ENCODE data around the gene CLK1. TPM values are rescaled to one million over a fixed set of nuclear protein-coding genes. Genes with fewer than 3 reads are reported as not detected.
"Not testable (repeated sequence)": the region's sequence is repeated elsewhere in the genome, so short reads cannot be mapped to it uniquely, and the experiment has no call there.

CLK1 gene
- total RNA-seq, 1 experiment from 2014 or later, result 46.6 TPM

- H3K9me3 ChIP-seq (ENCODE audit: control insufficient read depth, insufficient read depth, low read depth, low read length); POLR2A ChIA-PET; H3K27ac ChIP-seq (ENCODE audit: low read length); ATAC-seq; BruUV-seq (replicated peaks); intact Hi-C loops (cut with micrococcal nuclease; ENCODE audit: unreplicated experiment); H3K4me1 ChIP-seq (ENCODE audit: control insufficient read depth, insufficient read depth, low read length); DNase-seq (ENCODE audit: low read depth, low spot score); CTCF ChIA-PET; in situ Hi-C loops (cut with HindIII; ENCODE audit: low pct_unique_long_range_greater_than_20kb, low sequenced_read_pairs); H3K36me3 ChIP-seq (ENCODE audit: control insufficient read depth, insufficient read depth, low read length); H3K27me3 ChIP-seq (ENCODE audit: control insufficient read depth, insufficient read depth, low read length); H3K4me3 ChIP-seq (ENCODE audit: low read depth in 2 of 2, low read length in 2 of 2): not testable (repeated sequence)
Measured at GRCh38 chr2:200881715-200882249, 17.3 kb upstream of the CLK1 start.

GRCh38 chr2:200878289-200878880, 13.9 kb upstream of the CLK1 start:
- DNase-seq (ENCODE audit: low read depth, low spot score) (no peak), ATAC-seq (no peak)
- no TSS peak for BruUV-seq (replicated peaks)
- H3K4me1 ChIP-seq (ENCODE audit: control insufficient read depth, insufficient read depth, low read length), result no peaks in the 10 kb centered on the region
- no peaks in the 10 kb centered on the region; the same call in 1 of the 2 replicates for H3K36me3 ChIP-seq (ENCODE audit: control insufficient read depth, insufficient read depth, low read length)
- ChIA-PET CTCF (no interaction called here), POLR2A (interaction anchor here (0.5 kb wide), 1 partner anchor 67 kb away, joined by 3 read pairs; no protein-coding TSS in a partner anchor)
- intact Hi-C loops (cut with micrococcal nuclease; ENCODE audit: unreplicated experiment) (no loop called here), in situ Hi-C loops (cut with HindIII; ENCODE audit: low pct_unique_long_range_greater_than_20kb, low sequenced_read_pairs) (no loop called here)
- no peaks in the 10 kb centered on the region for H3K9me3 ChIP-seq (ENCODE audit: control insufficient read depth, insufficient read depth, low read depth, low read length)
- no peaks in the 10 kb centered on the region for H3K27me3 ChIP-seq (ENCODE audit: control insufficient read depth, insufficient read depth, low read length)
- no peak overlapping the region for H3K4me3 ChIP-seq (ENCODE audit: low read depth in 2 of 2, low read length in 2 of 2)
- H3K27ac ChIP-seq (ENCODE audit: low read length), result no peak overlapping the region
- TF ChIP-seq CTCF (IDR thresholded peaks at IDR 0.05), result no peak
- no peak for TF ChIP-seq TCF7L2 (IDR thresholded peaks at IDR 0.05; ENCODE audit: low read depth, low read length)
- no peak for TF ChIP-seq SIN3A (IDR thresholded peaks at IDR 0.05; ENCODE audit: borderline replicate concordance, insufficient read depth, low read depth, low read length)
- TF ChIP-seq REST (IDR thresholded peaks at IDR 0.05; ENCODE audit: insufficient read depth in 1 of 2, low read depth in 2 of 2, low read length in 1 of 2), result no peak
- no peak for TF ChIP-seq POLR2AphosphoS5 (IDR thresholded peaks at IDR 0.05; ENCODE audit: low read depth, low read length)

DNA sequence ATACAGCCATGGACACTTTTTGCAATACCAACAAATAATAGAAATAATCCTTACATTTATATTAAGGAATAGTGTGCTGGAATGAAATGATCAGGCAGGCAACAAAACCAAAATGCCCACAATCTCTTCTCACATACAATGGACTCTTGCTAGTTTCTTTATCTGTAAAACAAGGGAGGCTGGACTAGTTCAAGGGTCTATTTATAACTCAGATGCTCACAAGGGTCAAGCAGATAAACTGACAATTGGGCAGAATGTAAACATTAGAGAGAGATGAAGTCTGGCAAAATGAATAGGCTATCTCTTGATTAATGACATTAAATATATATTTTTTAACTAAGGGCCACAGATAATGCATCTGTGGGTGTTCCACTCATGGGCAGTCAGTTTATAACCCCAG, 13.0 kb upstream of the CLK1 start:
- BruUV-seq (replicated peaks), result no TSS peak
- no peak overlapping the region for H3K27ac ChIP-seq (ENCODE audit: low read length)
- H3K9me3 ChIP-seq (ENCODE audit: control insufficient read depth, insufficient read depth, low read depth, low read length), result no peaks in the 10 kb centered on the region
- H3K4me1 ChIP-seq (ENCODE audit: control insufficient read depth, insufficient read depth, low read length), result no peaks in the 10 kb centered on the region
- CTCF ChIA-PET, result no interaction called here
- H3K27me3 ChIP-seq (ENCODE audit: control insufficient read depth, insufficient read depth, low read length), result no peaks in the 10 kb centered on the region
- POLR2A ChIA-PET, result interaction anchor here (0.5 kb wide), 1 partner anchor 66 kb away, joined by 7 read pairs; no protein-coding TSS in a partner anchor
- no peak for TF ChIP-seq REST (IDR thresholded peaks at IDR 0.05; ENCODE audit: insufficient read depth in 1 of 2, low read depth in 2 of 2, low read length in 1 of 2)
- no peak for TF ChIP-seq POLR2AphosphoS5 (IDR thresholded peaks at IDR 0.05; ENCODE audit: low read depth, low read length)
- TF ChIP-seq CTCF (IDR thresholded peaks at IDR 0.05), result no peak
- no peak for TF ChIP-seq SIN3A (IDR thresholded peaks at IDR 0.05; ENCODE audit: borderline replicate concordance, insufficient read depth, low read depth, low read length)
- no peak for TF ChIP-seq TCF7L2 (IDR thresholded peaks at IDR 0.05; ENCODE audit: low read depth, low read length)
- H3K4me3 ChIP-seq (ENCODE audit: low read depth in 2 of 2, low read length in 2 of 2), result no peak overlapping the region
- in situ Hi-C loops (cut with HindIII; ENCODE audit: low pct_unique_long_range_greater_than_20kb, low sequenced_read_pairs) (no loop called here), intact Hi-C loops (cut with micrococcal nuclease; ENCODE audit: unreplicated experiment) (no loop called here)
- DNase-seq (ENCODE audit: low read depth, low spot score) (no peak), ATAC-seq (no peak)
- no peaks in the 10 kb centered on the region; the same call in 1 of the 2 replicates for H3K36me3 ChIP-seq (ENCODE audit: control insufficient read depth, insufficient read depth, low read length)

Measured in Panc1 (cell line).